Measurements from ENCODE around the gene CDKAL1.

The CDKAL1 gene

DNA sequence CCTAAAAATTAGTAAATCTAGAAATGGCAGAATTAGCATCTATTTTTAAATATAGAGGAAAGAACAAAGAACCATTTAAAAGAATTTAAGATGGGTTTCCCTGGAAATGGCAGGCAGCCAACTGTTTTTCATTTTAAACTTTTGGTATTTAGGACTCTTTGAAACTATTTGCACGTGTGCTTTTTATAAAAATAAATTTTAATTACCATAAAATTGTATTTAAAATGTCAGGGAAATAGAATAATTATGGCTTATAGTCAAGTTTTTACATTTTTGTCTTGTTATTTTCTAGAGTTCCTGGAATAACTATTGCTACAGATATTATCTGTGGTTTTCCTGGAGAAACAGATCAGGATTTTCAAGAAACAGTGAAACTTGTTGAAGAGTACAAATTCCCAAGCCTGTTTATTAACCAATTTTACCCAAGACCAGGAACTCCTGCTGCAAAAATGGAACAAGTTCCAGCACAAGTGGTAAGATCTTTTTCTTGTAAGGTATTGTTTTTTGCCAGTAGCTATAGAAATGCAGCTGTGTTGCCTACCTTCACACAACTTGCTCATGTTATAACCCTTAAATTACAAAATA lies 530.6 kb downstream of the CDKAL1 start:
- Histone ChIP-seq H3K4me1 (ENCODE audit: control insufficient read depth, low read depth, low read length) (no peaks in the 10 kb centered on the region), H2BK120ac (ENCODE audit: low read depth, low read length) (no peak overlapping the region), H3K27me3 (ENCODE audit: insufficient read depth, low read length, poor library complexity) (no peaks in the 10 kb centered on the region), H3K4me2 (ENCODE audit: low read length) (no peak overlapping the region), H2BK5ac (ENCODE audit: low read length) (no peak overlapping the region), H4K5ac (ENCODE audit: low read length) (no peak overlapping the region), H3K4ac (ENCODE audit: low read depth, low read length) (no peak overlapping the region), H2AK5ac (ENCODE audit: low read length) (no peak overlapping the region), H3K27ac (ENCODE audit: low read depth, low read length) (no peak overlapping the region), H3K56ac (ENCODE audit: low read length) (no peak overlapping the region), H2BK15ac (replicated peaks; ENCODE audit: low read depth) (no peak overlapping the region), H3K36me3 (ENCODE audit: control insufficient read depth, insufficient read depth, low read length) (no peaks in the 10 kb centered on the region), H3K9ac (ENCODE audit: low read length) (no peak overlapping the region), H3K18ac (ENCODE audit: low read length) (no peak overlapping the region), H3K79me1 (ENCODE audit: low read length) (no peaks in the 10 kb centered on the region), H3K23ac (ENCODE audit: low read length) (no peak overlapping the region), H4K8ac (ENCODE audit: low read depth, low read length) (no peak overlapping the region), H3K79me2 (ENCODE audit: control insufficient read depth, insufficient read depth, low read length) (no peaks in the 10 kb centered on the region), H3K4me3 (ENCODE audit: low read length) (no peak overlapping the region)
- no peak for DNase-seq
- no CpG with 5 or more reads among the region's 1 CpG for WGBS (ENCODE audit: extremely low coverage, insufficient coverage, low lambda C conversion rate)

DNA sequence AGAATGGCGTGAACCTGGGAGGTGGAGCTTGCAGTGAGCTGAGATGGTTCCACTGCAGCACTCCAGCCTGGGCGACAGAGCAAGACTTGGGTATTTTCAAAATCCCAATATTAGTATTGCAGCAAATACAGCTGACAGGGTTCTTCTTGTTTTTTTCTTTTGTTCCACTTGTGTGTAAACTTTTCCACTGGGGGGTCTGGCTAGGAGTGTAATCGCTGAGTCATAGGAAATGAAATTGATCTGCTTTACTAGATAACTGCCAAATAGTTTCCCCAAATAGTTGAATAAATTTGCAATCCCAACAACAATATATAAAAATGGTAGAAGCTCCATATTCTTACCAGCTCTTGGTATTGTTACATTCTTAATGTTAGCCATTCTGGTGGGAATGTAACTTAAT lies 533.3 kb downstream of the CDKAL1 start:
- Histone ChIP-seq H2BK15ac (replicated peaks; ENCODE audit: low read depth) (no peak overlapping the region), H3K79me1 (ENCODE audit: low read length) (no peaks in the 10 kb centered on the region), H3K4me1 (ENCODE audit: control insufficient read depth, low read depth, low read length) (peaks cover 2% of the 10 kb centered on the region), H3K4me2 (ENCODE audit: low read length) (no peak overlapping the region), H3K27ac (ENCODE audit: low read depth, low read length) (no peak overlapping the region), H4K5ac (ENCODE audit: low read length) (no peak overlapping the region), H3K27me3 (ENCODE audit: insufficient read depth, low read length, poor library complexity) (no peaks in the 10 kb centered on the region), H3K18ac (ENCODE audit: low read length) (no peak overlapping the region), H3K23ac (ENCODE audit: low read length) (no peak overlapping the region), H3K4me3 (ENCODE audit: low read length) (no peak overlapping the region), H2BK120ac (ENCODE audit: low read depth, low read length) (no peak overlapping the region), H3K9ac (ENCODE audit: low read length) (no peak overlapping the region), H2AK5ac (ENCODE audit: low read length) (no peak overlapping the region), H3K79me2 (ENCODE audit: control insufficient read depth, insufficient read depth, low read length) (no peaks in the 10 kb centered on the region), H4K8ac (ENCODE audit: low read depth, low read length) (no peak overlapping the region), H3K36me3 (ENCODE audit: control insufficient read depth, insufficient read depth, low read length) (no peaks in the 10 kb centered on the region), H3K56ac (ENCODE audit: low read length) (no peak overlapping the region), H2BK5ac (ENCODE audit: low read length) (no peak overlapping the region), H3K4ac (ENCODE audit: low read depth, low read length) (no peak overlapping the region)
- no peak for DNase-seq
- WGBS (ENCODE audit: extremely low coverage, insufficient coverage, low lambda C conversion rate) = no CpG with 5 or more reads among the region's 3 CpGs

DNA sequence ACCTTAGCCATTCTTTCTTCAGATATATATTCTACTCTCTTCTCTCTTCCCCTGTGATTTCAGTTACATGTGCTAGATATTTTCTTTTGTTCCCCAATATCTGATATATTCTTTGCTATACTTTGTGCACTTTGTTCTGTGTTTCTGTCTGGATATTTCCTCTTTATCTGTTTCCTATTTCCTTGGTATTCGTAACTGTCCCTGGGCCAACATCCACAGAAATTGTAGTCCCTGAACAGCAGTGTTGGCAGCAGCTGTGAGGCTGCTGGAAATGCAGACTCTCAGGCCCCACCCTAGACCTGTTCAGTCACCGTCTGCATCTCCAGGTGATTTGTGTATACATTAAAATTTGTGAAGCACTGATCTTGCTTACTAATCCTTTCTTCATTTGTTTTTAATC lies 536.4 kb downstream of the CDKAL1 start:
- Histone ChIP-seq H2AK5ac (ENCODE audit: low read length) (no peak overlapping the region), H3K23ac (ENCODE audit: low read length) (no peak overlapping the region)
- no CpG with 5 or more reads among the region's 2 CpGs for WGBS (ENCODE audit: extremely low coverage, insufficient coverage, low lambda C conversion rate)

DNA sequence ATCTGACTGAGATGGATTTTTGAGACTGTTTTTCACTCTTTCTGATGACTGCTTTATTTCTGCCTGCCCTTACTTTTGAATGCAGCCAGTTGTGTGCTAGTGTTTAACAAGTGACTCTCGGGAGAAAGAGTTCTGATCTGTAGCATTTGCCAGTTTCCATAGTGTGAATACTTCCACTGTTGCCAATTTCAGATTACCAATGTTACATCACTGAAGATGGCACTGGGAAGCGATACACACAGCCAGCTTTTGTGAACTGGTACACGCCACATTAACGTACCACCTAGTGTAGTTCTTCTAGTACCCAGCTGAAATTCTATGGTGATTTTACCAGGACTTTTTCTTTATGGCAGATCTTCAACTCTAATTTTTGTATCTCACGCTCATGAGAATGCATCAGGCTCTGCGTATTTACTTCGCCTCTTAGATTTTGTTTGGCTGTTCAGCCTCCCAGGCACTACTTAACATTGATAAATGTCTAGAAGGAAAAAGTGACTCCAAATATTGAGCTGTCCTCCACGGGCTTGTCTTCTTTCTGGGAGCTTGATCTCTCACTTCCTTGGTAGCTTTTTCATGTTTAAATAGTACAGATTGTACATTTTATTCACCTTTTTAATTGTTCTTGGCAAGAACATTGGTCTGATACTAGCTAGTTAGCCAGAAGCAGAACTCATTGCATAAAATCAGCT lies 537.7 kb downstream of the CDKAL1 start:
- no peak overlapping the region for H3K4ac ChIP-seq (ENCODE audit: low read depth, low read length)
- H2AK5ac ChIP-seq (ENCODE audit: low read length) = peak overlapping the region; percentile 8
- no CpG with 5 or more reads among the region's 8 CpGs for WGBS (ENCODE audit: extremely low coverage, insufficient coverage, low lambda C conversion rate)
- no peak overlapping the region for H3K27ac ChIP-seq (ENCODE audit: low read depth, low read length)
- H3K27me3 ChIP-seq (ENCODE audit: insufficient read depth, low read length, poor library complexity) = no peaks in the 10 kb centered on the region
- H3K79me2 ChIP-seq (ENCODE audit: control insufficient read depth, insufficient read depth, low read length) = no peaks in the 10 kb centered on the region
- no peak overlapping the region for H2BK15ac ChIP-seq (replicated peaks; ENCODE audit: low read depth)
- H2BK120ac ChIP-seq (ENCODE audit: low read depth, low read length) = no peak overlapping the region
- no peak overlapping the region for H3K4me2 ChIP-seq (ENCODE audit: low read length)
- DNase-seq = no peak
- H3K9ac ChIP-seq (ENCODE audit: low read length) = no peak overlapping the region
- H3K23ac ChIP-seq (ENCODE audit: low read length) = no peak overlapping the region
- H4K8ac ChIP-seq (ENCODE audit: low read depth, low read length) = no peak overlapping the region
- peak overlapping the region; percentile 9 for H3K18ac ChIP-seq (ENCODE audit: low read length)
- H4K5ac ChIP-seq (ENCODE audit: low read length) = no peak overlapping the region
- no peak overlapping the region for H2BK5ac ChIP-seq (ENCODE audit: low read length)
- no peaks in the 10 kb centered on the region for H3K36me3 ChIP-seq (ENCODE audit: control insufficient read depth, insufficient read depth, low read length)
- no peaks in the 10 kb centered on the region for H3K79me1 ChIP-seq (ENCODE audit: low read length)
- peaks cover 2% of the 10 kb centered on the region for H3K4me1 ChIP-seq (ENCODE audit: control insufficient read depth, low read depth, low read length)
- H3K56ac ChIP-seq (ENCODE audit: low read length) = peak overlapping the region; percentile 3
- no peak overlapping the region for H3K4me3 ChIP-seq (ENCODE audit: low read length)

More for the DNA sequence above, 536.4 kb downstream of the CDKAL1 start:
- Histone ChIP-seq H3K18ac (ENCODE audit: low read length) (no peak overlapping the region), H3K4me3 (ENCODE audit: low read length) (no peak overlapping the region), H2BK15ac (replicated peaks; ENCODE audit: low read depth) (no peak overlapping the region), H4K5ac (ENCODE audit: low read length) (no peak overlapping the region), H3K4me2 (ENCODE audit: low read length) (no peak overlapping the region), H3K27me3 (ENCODE audit: insufficient read depth, low read length, poor library complexity) (no peaks in the 10 kb centered on the region), H4K8ac (ENCODE audit: low read depth, low read length) (no peak overlapping the region), H3K9ac (ENCODE audit: low read length) (no peak overlapping the region), H2BK5ac (ENCODE audit: low read length) (peak overlapping the region; percentile 43), H3K56ac (ENCODE audit: low read length) (no peak overlapping the region), H3K27ac (ENCODE audit: low read depth, low read length) (no peak overlapping the region), H3K79me2 (ENCODE audit: control insufficient read depth, insufficient read depth, low read length) (no peaks in the 10 kb centered on the region), H3K36me3 (ENCODE audit: control insufficient read depth, insufficient read depth, low read length) (no peaks in the 10 kb centered on the region), H3K4me1 (ENCODE audit: control insufficient read depth, low read depth, low read length) (peaks cover 2% of the 10 kb centered on the region), H3K79me1 (ENCODE audit: low read length) (no peaks in the 10 kb centered on the region), H3K4ac (ENCODE audit: low read depth, low read length) (no peak overlapping the region), H2BK120ac (ENCODE audit: low read depth, low read length) (no peak overlapping the region)
- no peak for DNase-seq

DNA sequence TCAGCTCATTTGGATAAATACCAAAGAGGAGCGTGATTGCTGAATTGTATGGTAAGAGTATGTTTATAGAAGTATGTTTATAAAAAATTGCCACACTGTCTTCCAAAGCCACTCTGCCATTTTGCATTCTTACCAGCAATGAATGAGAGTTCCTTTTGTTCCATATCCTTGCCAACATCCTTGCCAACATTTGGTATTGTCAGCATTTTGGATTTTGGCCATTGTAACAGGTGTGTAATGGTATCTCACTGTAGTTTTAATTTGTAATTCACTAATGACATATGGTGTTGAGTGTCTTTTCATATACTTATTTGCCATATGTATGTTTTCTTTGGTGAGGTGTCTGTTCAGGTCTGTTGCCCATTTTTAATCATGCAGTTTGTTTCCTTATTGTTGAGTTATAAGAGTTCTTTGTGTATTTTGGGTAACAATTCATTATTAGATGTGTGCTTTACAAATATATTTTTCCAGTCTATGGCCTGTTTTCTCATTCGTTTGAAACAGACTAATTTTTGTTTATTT lies 539.1 kb downstream of the CDKAL1 start:
- Histone ChIP-seq H3K4me3 (ENCODE audit: low read length) (no peak overlapping the region), H3K23ac (ENCODE audit: low read length) (no peak overlapping the region), H3K18ac (ENCODE audit: low read length) (no peak overlapping the region), H3K4ac (ENCODE audit: low read depth, low read length) (no peak overlapping the region), H3K56ac (ENCODE audit: low read length) (no peak overlapping the region), H3K27ac (ENCODE audit: low read depth, low read length) (no peak overlapping the region), H4K5ac (ENCODE audit: low read length) (no peak overlapping the region), H3K4me2 (ENCODE audit: low read length) (no peak overlapping the region), H2BK5ac (ENCODE audit: low read length) (no peak overlapping the region), H3K9ac (ENCODE audit: low read length) (no peak overlapping the region), H2AK5ac (ENCODE audit: low read length) (no peak overlapping the region), H2BK15ac (replicated peaks; ENCODE audit: low read depth) (no peak overlapping the region), H4K8ac (ENCODE audit: low read depth, low read length) (no peak overlapping the region), H2BK120ac (ENCODE audit: low read depth, low read length) (no peak overlapping the region), H3K36me3 (ENCODE audit: control insufficient read depth, insufficient read depth, low read length) (no peaks in the 10 kb centered on the region), H3K79me2 (ENCODE audit: control insufficient read depth, insufficient read depth, low read length) (no peaks in the 10 kb centered on the region), H3K4me1 (ENCODE audit: control insufficient read depth, low read depth, low read length) (peaks cover 3% of the 10 kb centered on the region), H3K79me1 (ENCODE audit: low read length) (no peaks in the 10 kb centered on the region), H3K27me3 (ENCODE audit: insufficient read depth, low read length, poor library complexity) (no peaks in the 10 kb centered on the region)
- WGBS (ENCODE audit: extremely low coverage, insufficient coverage, low lambda C conversion rate) = no CpG with 5 or more reads among the region's 2 CpGs
- DNase-seq = no peak
